A549 (cell line): ENCODE data around the gene EBLN2. TPM values are rescaled to one million over a fixed set of nuclear protein-coding genes. Genes with fewer than 3 reads are reported as not detected.

Source experiments
- ATAC-seq, 2 experiments: fragments of 200-7000 bp in 1 of 2; fragments of >200 bp in 1 of 2; cut with Nextera tagmentation in 1 of 2; cut with Tn5 transposase in 1 of 2; 3 replicates each; pipeline versions ENCODE4 v1.8.0 to v1.9.1; 2018 to 2020; ENCODE audit warnings: mild to moderate bottlenecking in 1 of 2, moderate library complexity in 1 of 2
- CTCF ChIA-PET: fragments of 300-600 bp; sonication (Branson Sonifier 250); formaldehyde crosslinking; extraction: SDS; loops from one replicate; lab custom pipeline; 2021; ENCODE audit warnings: antibody characterized with exemption, inconsistent platforms; lab: Yijun Ruan, JAX
- POLR2A ChIA-PET: fragments of 350-600 bp; formaldehyde crosslinking; extraction: SDS; loops from one replicate; lab custom pipeline; 2021; ENCODE audit warnings: antibody characterized with exemption, inconsistent platforms; lab: Yijun Ruan, JAX
- DNase-seq, 2 experiments: peaks; one replicate each; pipeline versions ENCODE4 v3.0.0 to v3.0.0-alpha.2; 2011 to 2016; ENCODE audit warnings: low read depth in 1 of 2, low spot score in 1 of 2
- FAIRE-seq: peaks from 2 replicates; lab custom pipeline; 2011; peaks lifted over from hg19 to GRCh38; lab: Jason Lieb, UNC
- H3K27ac ChIP-seq, 2 experiments: fragments of >200 bp; sonication (Bioruptor Twin); formaldehyde crosslinking; 3 replicates each; pipeline ENCODE4 v1.5.1; 2016 to 2017
- H3K4me1 ChIP-seq: fragments of >200 bp; sonication (Bioruptor Twin); formaldehyde crosslinking; 3 replicates; pipeline ENCODE4 v1.6.1; 2016
- H3K4me2 ChIP-seq: fragments of >200 bp; sonication (Bioruptor Twin); formaldehyde crosslinking; 3 replicates; pipeline ENCODE4 v1.6.1; 2016
- H3K4me3 ChIP-seq: fragments of >200 bp; sonication (Bioruptor Twin); formaldehyde crosslinking; 3 replicates; pipeline ENCODE4 v1.5.1; 2016
- H3K9me3 ChIP-seq: fragments of >200 bp; sonication (Bioruptor Twin); formaldehyde crosslinking; 3 replicates; pipeline ENCODE4 v1.6.1; 2016
- CBX2 ChIP-seq: fragments of 200-600 bp; sonication (generic); IDR thresholded peaks from 2 replicates; pipeline ENCODE4 v1.6.1; 2016; ENCODE audit warnings: low read depth, mild to moderate bottlenecking, borderline replicate concordance
- CEBPB ChIP-seq, 2 experiments: fragments of >200 bp in 1 of 2; sonication (Bioruptor Twin) in 1 of 2; formaldehyde crosslinking in 1 of 2; IDR thresholded peaks; 2 replicates each; pipeline ENCODE4 v1.6.1; 2012 to 2016
- CHD4 ChIP-seq: fragments of 200-600 bp; sonication (generic); IDR thresholded peaks from 2 replicates; pipeline ENCODE4 v1.6.1; 2016; ENCODE audit warnings: antibody characterized with exemption, mild to moderate bottlenecking, borderline replicate concordance
- EHF ChIP-seq: fragments of 250-450 bp; sonication (Bioruptor Pico); IDR thresholded peaks from 2 replicates; pipeline ENCODE4 v1.5.0; 2020; ENCODE audit warnings: mild to moderate bottlenecking
- EP300 ChIP-seq, 2 experiments: fragments of >200 bp; sonication (Bioruptor Twin); formaldehyde crosslinking; IDR thresholded peaks; 2 replicates in 1 of 2; 3 replicates in 1 of 2; pipeline ENCODE4 v1.6.1; 2016 to 2017
- FOSL2 ChIP-seq, 2 experiments: fragments of 450-650 bp in 1 of 2; fragments of >200 bp in 1 of 2; sonication (Bioruptor Twin) in 1 of 2; formaldehyde crosslinking; IDR thresholded peaks; 2 replicates each; pipeline versions ENCODE4 v1.5.0 to v1.6.1; 2016 to 2020; ENCODE audit warnings: mild to moderate bottlenecking in 1 of 2, moderate library complexity in 1 of 2
- FOXS1 ChIP-seq: fragments of 250-450 bp; sonication (Bioruptor Pico); IDR thresholded peaks from 2 replicates; pipeline ENCODE4 v1.5.0; 2020; ENCODE audit warnings: mild to moderate bottlenecking, moderate library complexity
- HOXB5 ChIP-seq: fragments of 250-450 bp; sonication (Bioruptor Pico); IDR thresholded peaks from 2 replicates; pipeline ENCODE4 v1.5.0; 2020; ENCODE audit warnings: mild to moderate bottlenecking, moderate library complexity
- JUN ChIP-seq, 2 experiments: fragments of >200 bp; sonication (Bioruptor Twin); formaldehyde crosslinking; IDR thresholded peaks; 2 replicates in 1 of 2; 3 replicates in 1 of 2; pipeline ENCODE4 v1.6.1; 2016 to 2017
- KDM1A ChIP-seq: fragments of 200-600 bp; sonication (generic); IDR thresholded peaks from 2 replicates; pipeline ENCODE4 v1.6.1; 2016; ENCODE audit warnings: low read depth, mild to moderate bottlenecking
- KDM5A ChIP-seq: fragments of 200-600 bp; sonication (generic); IDR thresholded peaks from 2 replicates; pipeline ENCODE4 v1.6.1; 2016; ENCODE audit warnings: antibody characterized with exemption, mild to moderate bottlenecking
- RAD21 ChIP-seq, 2 experiments: fragments of >200 bp in 1 of 2; sonication (Bioruptor Twin) in 1 of 2; formaldehyde crosslinking in 1 of 2; IDR thresholded peaks in 1 of 2; conservative IDR thresholded peaks in 1 of 2; 2 replicates in 1 of 2; 3 replicates in 1 of 2; pipeline ENCODE4 v1.6.1; 2012 to 2018; ENCODE audit warnings: inconsistent platforms in 1 of 2
- RFX5 ChIP-seq: fragments of 450-650 bp; IDR thresholded peaks from 2 replicates; pipeline ENCODE4 v1.7.1; 2014; ENCODE audit warnings: antibody characterized with exemption, mild to moderate bottlenecking, moderate library complexity
- SMC3 ChIP-seq: fragments of >200 bp; sonication (Bioruptor Twin); formaldehyde crosslinking; IDR thresholded peaks from 3 replicates; pipeline ENCODE4 v1.6.1; 2018; ENCODE audit warnings: inconsistent platforms
- TFCP2L1 ChIP-seq: fragments of 250-450 bp; sonication (Bioruptor Pico); IDR thresholded peaks from 2 replicates; pipeline ENCODE4 v1.5.0; 2021; ENCODE audit warnings: mild to moderate bottlenecking
- WGBS: methylation state at CpG from one replicate; pipeline ENCODE4 v1.1.6; 2017; ENCODE audit errors: missing lambda C conversion rate; 5-methylcytosine and 5-hydroxymethylcytosine counted together
- polyA plus RNA-seq, 4 experiments: library from polyadenylated mRNA; depleted of rRNA in 3 of 4; stranded (reverse); fragments of >200 nt; fragmentation: RNase III in 1 of 4; extraction: RNeasy Plus Mini Kit Qiagen cat#74134 plus additional on column Dnase treatment in 1 of 4; gene quantifications; 2 replicates in 3 of 4; 3 replicates in 1 of 4; pipeline ENCODE4 v1.2.3, GENCODE V29; 2011 to 2017
- TF ChIP-seq, protein P1 (sequence below): fragments of >200 bp; sonication (Bioruptor Twin); formaldehyde crosslinking; IDR thresholded peaks from 2 replicates; pipeline ENCODE4 v1.6.1; 2016
- TF ChIP-seq, protein P2 (sequence below): fragments of >200 bp; sonication (Bioruptor Twin); formaldehyde crosslinking; IDR thresholded peaks from 3 replicates; pipeline ENCODE4 v1.5.1; 2016
- TF ChIP-seq, protein P3 (sequence below): fragments of 250-450 bp; sonication (Bioruptor Pico); IDR thresholded peaks from 2 replicates; pipeline ENCODE4 v1.5.0; 2021; ENCODE audit warnings: mild to moderate bottlenecking, moderate library complexity, borderline replicate concordance
- TF ChIP-seq, protein P4 (sequence below): fragments of >200 bp; sonication (Bioruptor Twin); formaldehyde crosslinking; IDR thresholded peaks from 3 replicates; pipeline ENCODE4 v1.6.1; 2016
- TF ChIP-seq, protein P5 (sequence below): IDR thresholded peaks from 2 replicates; pipeline ENCODE4 v1.6.1; 2012

Gene EBLN2
- polyA plus RNA-seq, 2 of the 4 experiments (the other 2 are of a cell fraction): 1.4 to 4.1 TPM

DNA sequence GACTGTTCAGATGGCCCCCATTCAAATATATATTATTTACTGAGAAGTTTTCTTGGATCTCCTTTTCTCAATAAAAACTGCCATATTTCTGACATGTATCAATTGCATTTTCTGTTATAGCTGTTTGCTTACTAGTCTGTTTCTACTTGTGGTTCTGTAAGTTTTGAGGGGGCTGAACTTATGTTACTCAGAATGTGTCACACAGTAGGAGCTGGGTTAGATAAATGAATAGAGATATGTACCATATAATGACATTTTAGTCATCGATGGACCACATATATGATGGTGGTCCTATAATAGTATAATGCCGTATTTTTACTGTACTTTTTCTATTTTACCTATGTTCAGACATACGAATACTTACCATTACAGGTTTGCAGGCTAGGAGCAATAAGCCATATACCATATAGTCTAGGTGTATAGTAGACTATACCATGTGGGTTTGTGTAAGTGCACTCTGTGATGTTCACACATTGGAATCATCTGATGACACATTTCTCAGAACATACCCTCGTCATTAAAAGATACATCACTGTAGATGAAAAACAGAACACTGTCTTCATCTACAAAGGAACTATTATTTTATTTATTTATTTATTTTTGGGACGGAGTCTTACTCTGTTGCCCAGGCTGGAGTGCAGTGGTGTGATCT lies 42.5 kb upstream of the EBLN2 start:
- CTCF ChIA-PET: interaction anchor here (1.2 to 1.4 kb wide), 2 partner anchors 21 to 35 kb away, joined by 3 to 5 read pairs; no protein-coding TSS in a partner anchor
- Histone ChIP-seq H3K4me2 (no peak overlapping the region), H3K4me1 (peaks cover 22% of the 10 kb centered on the region), H3K27ac (no peak overlapping the region), H3K9me3 (no peaks in the 10 kb centered on the region), H3K4me3 (no peak overlapping the region)
- DNase-seq: no peak
- TF ChIP-seq, protein P1, sequence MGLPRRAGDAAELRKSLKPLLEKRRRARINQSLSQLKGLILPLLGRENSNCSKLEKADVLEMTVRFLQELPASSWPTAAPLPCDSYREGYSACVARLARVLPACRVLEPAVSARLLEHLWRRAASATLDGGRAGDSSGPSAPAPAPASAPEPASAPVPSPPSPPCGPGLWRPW: no peak
- TF ChIP-seq, protein P2, sequence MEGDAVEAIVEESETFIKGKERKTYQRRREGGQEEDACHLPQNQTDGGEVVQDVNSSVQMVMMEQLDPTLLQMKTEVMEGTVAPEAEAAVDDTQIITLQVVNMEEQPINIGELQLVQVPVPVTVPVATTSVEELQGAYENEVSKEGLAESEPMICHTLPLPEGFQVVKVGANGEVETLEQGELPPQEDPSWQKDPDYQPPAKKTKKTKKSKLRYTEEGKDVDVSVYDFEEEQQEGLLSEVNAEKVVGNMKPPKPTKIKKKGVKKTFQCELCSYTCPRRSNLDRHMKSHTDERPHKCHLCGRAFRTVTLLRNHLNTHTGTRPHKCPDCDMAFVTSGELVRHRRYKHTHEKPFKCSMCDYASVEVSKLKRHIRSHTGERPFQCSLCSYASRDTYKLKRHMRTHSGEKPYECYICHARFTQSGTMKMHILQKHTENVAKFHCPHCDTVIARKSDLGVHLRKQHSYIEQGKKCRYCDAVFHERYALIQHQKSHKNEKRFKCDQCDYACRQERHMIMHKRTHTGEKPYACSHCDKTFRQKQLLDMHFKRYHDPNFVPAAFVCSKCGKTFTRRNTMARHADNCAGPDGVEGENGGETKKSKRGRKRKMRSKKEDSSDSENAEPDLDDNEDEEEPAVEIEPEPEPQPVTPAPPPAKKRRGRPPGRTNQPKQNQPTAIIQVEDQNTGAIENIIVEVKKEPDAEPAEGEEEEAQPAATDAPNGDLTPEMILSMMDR: no peak
- no peak for TF ChIP-seq KDM5A
- TF ChIP-seq, protein P3, sequence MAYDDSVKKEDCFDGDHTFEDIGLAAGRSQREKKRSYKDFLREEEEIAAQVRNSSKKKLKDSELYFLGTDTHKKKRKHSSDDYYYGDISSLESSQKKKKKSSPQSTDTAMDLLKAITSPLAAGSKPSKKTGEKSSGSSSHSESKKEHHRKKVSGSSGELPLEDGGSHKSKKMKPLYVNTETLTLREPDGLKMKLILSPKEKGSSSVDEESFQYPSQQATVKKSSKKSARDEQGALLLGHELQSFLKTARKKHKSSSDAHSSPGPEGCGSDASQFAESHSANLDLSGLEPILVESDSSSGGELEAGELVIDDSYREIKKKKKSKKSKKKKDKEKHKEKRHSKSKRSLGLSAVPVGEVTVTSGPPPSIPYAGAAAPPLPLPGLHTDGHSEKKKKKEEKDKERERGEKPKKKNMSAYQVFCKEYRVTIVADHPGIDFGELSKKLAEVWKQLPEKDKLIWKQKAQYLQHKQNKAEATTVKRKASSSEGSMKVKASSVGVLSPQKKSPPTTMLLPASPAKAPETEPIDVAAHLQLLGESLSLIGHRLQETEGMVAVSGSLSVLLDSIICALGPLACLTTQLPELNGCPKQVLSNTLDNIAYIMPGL: no peak
- no peak for TF ChIP-seq CBX2
- TF ChIP-seq CHD4: no peak
- TF ChIP-seq, protein P4, sequence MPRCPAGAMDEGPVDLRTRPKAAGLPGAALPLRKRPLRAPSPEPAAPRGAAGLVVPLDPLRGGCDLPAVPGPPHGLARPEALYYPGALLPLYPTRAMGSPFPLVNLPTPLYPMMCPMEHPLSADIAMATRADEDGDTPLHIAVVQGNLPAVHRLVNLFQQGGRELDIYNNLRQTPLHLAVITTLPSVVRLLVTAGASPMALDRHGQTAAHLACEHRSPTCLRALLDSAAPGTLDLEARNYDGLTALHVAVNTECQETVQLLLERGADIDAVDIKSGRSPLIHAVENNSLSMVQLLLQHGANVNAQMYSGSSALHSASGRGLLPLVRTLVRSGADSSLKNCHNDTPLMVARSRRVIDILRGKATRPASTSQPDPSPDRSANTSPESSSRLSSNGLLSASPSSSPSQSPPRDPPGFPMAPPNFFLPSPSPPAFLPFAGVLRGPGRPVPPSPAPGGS: no peak
- no peak for TF ChIP-seq FOXS1
- no peak for TF ChIP-seq EP300 (IDR thresholded peaks at IDR 0.05)
- TF ChIP-seq JUN (IDR thresholded peaks at IDR 0.05): no peak
- TF ChIP-seq KDM1A: no peak
- no peak for TF ChIP-seq FOSL2 (IDR thresholded peaks at IDR 0.05)
- TF ChIP-seq FOSL2 (CRISPR knock-in tag; IDR thresholded peaks at IDR 0.05): no peak
- TF ChIP-seq TFCP2L1 (CRISPR knock-in tag): no peak
- no peak for TF ChIP-seq SMC3
- TF ChIP-seq CEBPB (IDR thresholded peaks at IDR 0.05): no peak
- TF ChIP-seq RFX5: no peak
- TF ChIP-seq HOXB5 (CRISPR knock-in tag): no peak
- no peak for TF ChIP-seq RAD21 (conservative IDR thresholded peaks at IDR 0.05 in 1 of 2, IDR thresholded peaks at IDR 0.05 in 1 of 2)
- TF ChIP-seq EHF: no peak
- TF ChIP-seq, protein P5, sequence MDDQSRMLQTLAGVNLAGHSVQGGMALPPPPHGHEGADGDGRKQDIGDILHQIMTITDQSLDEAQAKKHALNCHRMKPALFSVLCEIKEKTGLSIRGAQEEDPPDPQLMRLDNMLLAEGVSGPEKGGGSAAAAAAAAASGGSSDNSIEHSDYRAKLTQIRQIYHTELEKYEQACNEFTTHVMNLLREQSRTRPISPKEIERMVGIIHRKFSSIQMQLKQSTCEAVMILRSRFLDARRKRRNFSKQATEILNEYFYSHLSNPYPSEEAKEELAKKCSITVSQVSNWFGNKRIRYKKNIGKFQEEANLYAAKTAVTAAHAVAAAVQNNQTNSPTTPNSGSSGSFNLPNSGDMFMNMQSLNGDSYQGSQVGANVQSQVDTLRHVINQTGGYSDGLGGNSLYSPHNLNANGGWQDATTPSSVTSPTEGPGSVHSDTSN: no peak
- WGBS: 80% methylated on average over 5 of the region's 5 CpGs
- FAIRE-seq: no peak
- no peak for ATAC-seq
- POLR2A ChIA-PET: no interaction called here
